ENCODE results near the gene NR3C1. TPM values are rescaled to one million over a fixed set of nuclear protein-coding genes. Genes with fewer than 3 reads are reported as not detected.

Gene NR3C1
- total and polyA plus RNA-seq, 2 of the 13 experiments (the other 11 are each of a cell fraction or from before 2014, with no cell fraction given), result 10.0 to 24.3 TPM

DNA sequence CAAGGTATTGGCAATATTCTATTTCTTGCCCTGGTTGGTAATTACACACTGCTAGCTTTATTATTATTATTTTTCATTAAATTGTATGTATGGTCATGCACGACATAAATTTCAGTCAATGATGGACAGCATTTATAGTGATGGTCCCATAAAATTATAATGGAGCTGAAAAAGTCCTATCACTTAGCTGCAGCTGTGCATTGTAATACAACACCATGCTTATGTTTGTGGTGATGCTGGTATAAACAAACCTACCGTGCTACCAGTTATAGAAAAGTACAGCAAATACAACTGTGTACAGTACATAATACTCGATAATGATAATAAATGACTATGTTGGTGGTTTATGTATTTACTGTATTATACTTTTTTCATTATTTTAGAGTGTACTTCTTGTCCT is 65.5 kb downstream of the NR3C1 start:
- Histone ChIP-seq H3K4me2 (ENCODE audit: low read depth, low read length) (no peak overlapping the region), H4K20me1 (ENCODE audit: insufficient read depth, low read length) (no peaks in the 10 kb centered on the region), H3K9ac (ENCODE audit: insufficient read depth, low read depth, low read length) (no peak overlapping the region), H3K79me2 (ENCODE audit: insufficient read depth, low read length) (peaks cover 5% of the 10 kb centered on the region), H3K4me3 (replicated peaks in 1 of 3; ENCODE audit: insufficient read depth in 1 of 3, low read depth in 2 of 3, low read length in 3 of 3) (no peak overlapping the region), H2AFZ (ENCODE audit: low read length) (no peak overlapping the region), H3K9me3 (ENCODE audit: low read length) (no peaks in the 10 kb centered on the region), H3K27ac (ENCODE audit: extremely low read length, insufficient read depth, low read length) (no peak overlapping the region), H3K36me3 (replicated peaks in 1 of 2; ENCODE audit: control insufficient read depth in 1 of 2, insufficient read depth in 2 of 2, low read length in 2 of 2) (0 out of 5 replicates have a peak, but pooled peaks cover 0 to 3% of the 10 kb centered on the region in 2 experiments), H3K27me3 (ENCODE audit: control insufficient read depth in 1 of 2, insufficient read depth in 2 of 2, low read length in 2 of 2) (no peaks in the 10 kb centered on the region; a peak in 1 of 5 replicates), H3K4me1 (ENCODE audit: insufficient read depth, low read length) (no peaks in the 10 kb centered on the region)
- FAIRE-seq (no peak), DNase-seq (ENCODE audit: low spot score) (no peak), ATAC-seq (no peak)
- no TSS peak for BruUV-seq (replicated peaks)
- in situ Hi-C loops (cut with HindIII; ENCODE audit: extremely low pct_ligation_motif_present, low pct_unique_long_range_greater_than_20kb) (no loop called here), intact Hi-C loops (cut with micrococcal nuclease; ENCODE audit: unreplicated experiment) (no loop called here)
- ChIA-PET POLR2A (no interaction called here), CTCF (ENCODE audit: low intra/inter-chr PET ratio, low total read pairs) (no interaction called here)
- TF ChIP-seq, protein P1, sequence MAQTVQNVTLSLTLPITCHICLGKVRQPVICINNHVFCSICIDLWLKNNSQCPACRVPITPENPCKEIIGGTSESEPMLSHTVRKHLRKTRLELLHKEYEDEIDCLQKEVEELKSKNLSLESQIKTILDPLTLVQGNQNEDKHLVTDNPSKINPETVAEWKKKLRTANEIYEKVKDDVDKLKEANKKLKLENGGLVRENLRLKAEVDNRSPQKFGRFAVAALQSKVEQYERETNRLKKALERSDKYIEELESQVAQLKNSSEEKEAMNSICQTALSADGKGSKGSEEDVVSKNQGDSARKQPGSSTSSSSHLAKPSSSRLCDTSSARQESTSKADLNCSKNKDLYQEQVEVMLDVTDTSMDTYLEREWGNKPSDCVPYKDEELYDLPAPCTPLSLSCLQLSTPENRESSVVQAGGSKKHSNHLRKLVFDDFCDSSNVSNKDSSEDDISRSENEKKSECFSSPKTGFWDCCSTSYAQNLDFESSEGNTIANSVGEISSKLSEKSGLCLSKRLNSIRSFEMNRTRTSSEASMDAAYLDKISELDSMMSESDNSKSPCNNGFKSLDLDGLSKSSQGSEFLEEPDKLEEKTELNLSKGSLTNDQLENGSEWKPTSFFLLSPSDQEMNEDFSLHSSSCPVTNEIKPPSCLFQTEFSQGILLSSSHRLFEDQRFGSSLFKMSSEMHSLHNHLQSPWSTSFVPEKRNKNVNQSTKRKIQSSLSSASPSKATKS (CRISPR knock-in tag; IDR thresholded peaks at IDR 0.05), result no peak
- TF ChIP-seq ZNF761 (CRISPR knock-in tag; conservative IDR thresholded peaks at IDR 0.05), result no peak
- TF ChIP-seq, protein P2, sequence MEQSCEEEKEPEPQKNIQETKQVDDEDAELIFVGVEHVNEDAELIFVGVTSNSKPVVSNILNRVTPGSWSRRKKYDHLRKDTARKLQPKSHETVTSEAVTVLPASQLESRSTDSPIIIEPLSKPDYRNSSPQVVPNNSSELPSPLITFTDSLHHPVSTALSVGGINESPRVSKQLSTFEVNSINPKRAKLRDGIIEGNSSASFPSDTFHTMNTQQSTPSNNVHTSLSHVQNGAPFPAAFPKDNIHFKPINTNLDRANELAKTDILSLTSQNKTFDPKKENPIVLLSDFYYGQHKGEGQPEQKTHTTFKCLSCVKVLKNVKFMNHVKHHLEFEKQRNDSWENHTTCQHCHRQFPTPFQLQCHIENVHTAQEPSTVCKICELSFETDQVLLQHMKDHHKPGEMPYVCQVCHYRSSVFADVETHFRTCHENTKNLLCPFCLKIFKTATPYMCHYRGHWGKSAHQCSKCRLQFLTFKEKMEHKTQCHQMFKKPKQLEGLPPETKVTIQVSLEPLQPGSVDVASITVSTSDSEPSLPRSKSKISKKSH (CRISPR knock-in tag; IDR thresholded peaks at IDR 0.05; ENCODE audit: borderline replicate concordance), result no peak
- TF ChIP-seq, protein P3, sequence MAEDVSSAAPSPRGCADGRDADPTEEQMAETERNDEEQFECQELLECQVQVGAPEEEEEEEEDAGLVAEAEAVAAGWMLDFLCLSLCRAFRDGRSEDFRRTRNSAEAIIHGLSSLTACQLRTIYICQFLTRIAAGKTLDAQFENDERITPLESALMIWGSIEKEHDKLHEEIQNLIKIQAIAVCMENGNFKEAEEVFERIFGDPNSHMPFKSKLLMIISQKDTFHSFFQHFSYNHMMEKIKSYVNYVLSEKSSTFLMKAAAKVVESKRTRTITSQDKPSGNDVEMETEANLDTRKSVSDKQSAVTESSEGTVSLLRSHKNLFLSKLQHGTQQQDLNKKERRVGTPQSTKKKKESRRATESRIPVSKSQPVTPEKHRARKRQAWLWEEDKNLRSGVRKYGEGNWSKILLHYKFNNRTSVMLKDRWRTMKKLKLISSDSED (CRISPR knock-in tag; IDR thresholded peaks at IDR 0.05), result no peak
- no peak for TF ChIP-seq RELA (CRISPR knock-in tag; IDR thresholded peaks at IDR 0.05)
- no peak for TF ChIP-seq ZNF256 (CRISPR knock-in tag; conservative IDR thresholded peaks at IDR 0.05)
- TF ChIP-seq ZSCAN9 (CRISPR knock-in tag; IDR thresholded peaks at IDR 0.05; ENCODE audit: borderline replicate concordance), result no peak
- TF ChIP-seq ZFY (CRISPR knock-in tag; IDR thresholded peaks at IDR 0.05), result no peak
- whole genome bisulfite sequencing (ENCODE audit: low lambda C conversion rate), result 95% methylated on average over 3 of the region's 3 CpGs

All from HepG2 (cell line).